ENCODE data around the gene POLR3B.

DNA sequence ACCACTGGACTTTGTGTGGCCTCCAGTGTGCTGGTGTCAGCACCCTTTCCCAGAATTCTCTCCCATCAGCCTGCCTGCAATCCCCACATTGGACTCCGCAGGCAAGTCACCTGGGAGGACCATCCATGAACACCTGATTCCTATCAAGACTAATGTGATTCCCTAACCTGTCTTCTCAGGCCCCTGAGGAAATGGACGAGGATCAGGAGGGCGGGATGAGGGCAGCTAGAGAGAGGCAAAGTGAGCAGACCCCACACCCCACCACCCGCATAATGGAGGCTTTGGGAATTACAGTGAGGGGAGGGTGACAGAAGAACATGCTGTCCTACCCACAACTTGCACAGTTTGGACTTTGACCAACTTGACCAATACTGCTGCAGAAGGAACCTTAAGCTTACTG, 164.4 kb downstream of the POLR3B start:
- no peak for TF ChIP-seq CTCF (conservative IDR thresholded peaks at IDR 0.05; ENCODE audit: low read length)
- no peak for TF ChIP-seq EZH2phosphoT487 (IDR thresholded peaks at IDR 0.05; ENCODE audit: borderline replicate concordance, low read depth, low read length)

Data from OCI-LY7 (cell line).